Right ventricle myocardium superior (tissue), 1 donor: Measurements from ENCODE around the gene BLVRA. TPM values are rescaled to one million over a fixed set of nuclear protein-coding genes. Genes with fewer than 3 reads are reported as not detected.
"Not testable (repeated sequence)": the region's sequence is repeated elsewhere in the genome, so short reads cannot be mapped to it uniquely, and the experiment has no call there.

Experiments
- ATAC-seq: fragments of 200-7000 bp; cut with Tn5 transposase; one replicate; pipeline ENCODE4 v1.9.1; 2020; ENCODE audit warnings: mild to moderate bottlenecking; ENCODE audit not compliant: poor library complexity
- DNase-seq: peaks from one replicate; pipeline ENCODE4 v3.0.0-alpha.2; 2020
- intact Hi-C: fragments of 100-400 bp; cut with DNase I; formaldehyde crosslinking; loops from one replicate; pipeline ENCODE4 v1.11.2; 2022
- total RNA-seq: library from RNA; stranded (reverse); fragmentation: NEBNext Ultra II Directional; extraction: Animal tissue kit (Norgen Biotek cat#: 25700); gene quantifications from one replicate; pipeline ENCODE4 v1.2.1, GENCODE V29; 2021
- donor health status: DM: no; HTN: yes; CAD: no; lungs with severe emphysema.

The BLVRA gene
- total RNA-seq, 1 donor from 2014 or later = 51.5 TPM

DNA sequence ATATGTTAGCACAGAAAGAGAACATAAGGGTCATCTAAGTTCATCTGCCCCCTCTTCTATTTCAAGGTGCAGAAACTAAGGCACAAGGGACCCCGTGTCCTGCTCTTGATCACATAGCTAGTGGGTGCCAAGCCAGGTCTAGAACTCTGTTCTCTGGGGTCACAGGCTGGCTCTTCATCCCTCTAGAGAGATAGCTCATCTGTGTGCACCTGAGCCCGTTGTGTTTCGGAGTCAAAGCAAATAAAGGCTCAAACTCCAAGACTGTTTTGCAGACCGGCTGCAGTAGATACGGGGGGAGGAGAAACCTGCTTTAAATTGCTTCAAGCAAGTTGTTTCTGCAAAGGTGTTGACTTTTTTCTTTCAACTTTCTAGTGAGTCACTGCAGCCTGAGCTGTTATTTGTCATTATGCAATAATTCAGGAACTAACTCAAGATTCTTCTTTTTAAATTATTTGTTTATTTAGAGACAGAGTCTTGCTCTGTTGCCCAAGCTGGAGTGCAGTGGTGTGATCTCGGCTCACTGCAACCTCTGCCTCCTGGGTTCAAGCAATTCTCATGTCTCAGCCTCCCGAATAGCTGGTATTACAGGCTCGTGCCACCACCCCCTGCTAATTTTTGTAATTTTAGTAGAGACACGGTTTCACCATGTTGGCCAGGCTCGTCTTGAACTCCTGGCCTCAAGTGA lies 6.5 kb downstream of the BLVRA start:
- no peak for ATAC-seq

GRCh38 chr7:43766564-43766963 lies 8.1 kb downstream of the BLVRA start:
- ATAC-seq (no peak), DNase-seq (no peak)
- intact Hi-C loops = no loop called here

More for the DNA sequence above, 6.5 kb downstream of the BLVRA start:
- intact Hi-C loops = no loop called here
- no peak for DNase-seq

- intact Hi-C loops = no loop called here
Measured at GRCh38 chr7:43767311-43767710, 8.8 kb downstream of the BLVRA start.

DNA sequence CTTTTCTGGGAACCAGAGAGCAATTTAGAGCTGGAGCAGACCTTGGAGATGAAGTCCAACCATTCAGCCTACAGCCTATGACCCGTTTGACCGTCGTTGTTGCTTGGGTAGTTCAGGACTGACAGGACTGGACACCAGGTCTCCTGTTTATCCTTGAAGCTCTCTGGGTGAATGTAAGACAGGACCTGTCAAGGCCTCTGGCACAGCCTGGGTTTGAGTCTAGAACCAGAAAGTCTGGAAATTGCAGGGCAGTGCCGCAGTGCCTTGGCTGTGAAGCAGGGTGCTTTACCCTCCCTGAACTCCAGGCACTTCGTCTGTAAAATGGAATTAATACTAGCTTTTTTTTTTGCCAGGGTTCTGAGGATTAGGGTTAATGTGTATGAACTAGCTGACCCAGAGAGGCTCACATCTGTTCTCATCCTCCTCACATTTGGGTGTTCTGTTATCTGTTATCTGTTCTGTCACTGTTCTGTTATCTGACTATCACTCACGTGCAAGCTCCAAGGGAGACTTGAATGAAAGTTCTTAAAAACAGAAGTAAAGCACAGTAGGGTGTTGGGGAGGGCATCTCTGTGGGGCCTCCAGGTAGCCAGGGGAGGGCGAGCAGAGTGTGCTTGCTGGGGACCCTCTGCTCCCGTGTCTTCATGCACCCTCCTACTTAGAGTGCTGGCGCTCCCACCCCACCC lies 9.9 kb downstream of the BLVRA start:
- DNase-seq (no peak), ATAC-seq (no peak)
- intact Hi-C loops = no loop called here

More at GRCh38 chr7:43767311-43767710, 8.8 kb downstream of the BLVRA start:
- ATAC-seq = no peak
- DNase-seq = no peak

DNA sequence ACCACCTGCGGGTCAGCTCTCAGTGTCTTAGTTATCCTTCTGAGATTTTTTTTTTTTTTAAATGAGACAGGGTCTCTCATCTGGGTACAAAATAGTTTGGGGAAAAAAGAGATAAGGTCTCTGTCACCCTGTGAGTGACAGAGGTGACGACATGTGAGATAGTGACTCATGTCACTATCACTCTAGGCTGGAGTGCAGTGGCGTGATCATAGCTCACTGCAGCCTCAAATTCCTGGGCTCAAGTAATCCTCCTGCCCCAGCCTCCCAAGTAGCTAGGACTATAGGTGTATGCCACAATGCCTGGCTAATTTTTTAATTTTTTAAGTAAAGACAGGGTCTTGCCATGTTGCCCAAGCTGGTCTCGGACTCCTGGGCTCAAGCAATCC lies 10.4 kb downstream of the BLVRA start:
- ATAC-seq = no peak
- intact Hi-C loops = no loop called here
- DNase-seq = no peak

- no peak for DNase-seq
- ATAC-seq = peak; percentile 22
- intact Hi-C loops = no loop called here
Measured at GRCh38 chr7:43769281-43769680, 10.8 kb downstream of the BLVRA start.

DNA sequence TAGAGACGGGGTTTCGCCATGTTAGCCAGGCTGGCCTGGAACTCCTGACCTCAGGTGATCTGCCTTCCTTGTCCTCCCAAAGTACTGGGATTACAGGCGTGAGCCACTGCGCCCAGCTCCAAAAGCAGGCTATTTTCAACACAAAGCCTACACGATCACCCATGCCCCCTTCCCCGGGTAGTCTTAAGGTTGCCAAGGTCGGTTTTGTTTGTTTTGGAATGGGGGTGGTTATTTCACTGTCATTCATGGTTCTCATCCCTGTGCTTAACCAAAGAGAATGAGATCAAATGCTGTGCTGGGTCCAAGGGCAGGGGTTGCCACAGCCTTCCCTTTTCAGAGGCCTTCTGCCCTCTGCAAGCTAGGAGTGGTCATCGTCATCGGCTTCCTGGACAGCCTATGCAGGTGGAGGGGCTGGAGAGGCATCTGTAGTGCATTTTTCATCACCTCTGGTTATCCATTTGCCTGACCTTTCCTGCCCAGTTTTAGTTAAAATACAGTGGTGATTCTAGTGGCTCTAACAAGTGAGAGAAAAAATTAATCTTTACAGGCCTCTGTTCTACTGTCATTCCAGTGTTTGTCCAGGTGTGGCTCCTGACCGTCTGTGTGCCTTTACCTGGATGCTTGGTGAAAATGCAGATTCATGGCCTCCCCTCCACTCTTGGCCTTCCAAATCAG lies 11.4 kb downstream of the BLVRA start:
- intact Hi-C loops = no loop called here
- no peak for ATAC-seq

GRCh38 chr7:43771128-43771527 lies 12.6 kb downstream of the BLVRA start:
- DNase-seq (no peak), ATAC-seq (no peak)
- intact Hi-C loops = no loop called here

More for the DNA sequence above, 11.4 kb downstream of the BLVRA start:
- no peak for DNase-seq

GRCh38 chr7:43771573-43771972 lies 13.1 kb downstream of the BLVRA start:
- DNase-seq (no peak), ATAC-seq (no peak)
- intact Hi-C loops = no loop called here

- DNase-seq, intact Hi-C loops, ATAC-seq: not testable (repeated sequence)
Measured at GRCh38 chr7:43773268-43773667, 14.8 kb downstream of the BLVRA start.

DNA sequence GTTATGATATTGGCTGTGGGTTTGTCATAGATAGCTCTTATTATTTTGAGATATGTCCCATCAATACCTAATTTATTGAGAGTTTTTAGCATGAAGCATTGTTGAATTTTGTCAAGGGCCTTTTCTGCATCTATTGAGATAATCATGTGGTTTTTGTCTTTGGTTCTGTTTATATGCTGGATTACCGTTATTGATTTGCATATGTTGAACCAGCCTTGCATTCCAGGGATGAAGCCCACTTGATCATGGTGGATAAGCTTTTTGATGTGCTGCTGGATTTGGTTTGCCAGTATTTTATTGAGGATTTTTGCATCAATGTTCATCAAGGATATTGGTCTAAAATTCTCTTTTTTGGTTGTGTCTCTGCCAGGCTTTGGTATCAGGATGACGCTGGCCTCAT lies 16.8 kb downstream of the BLVRA start:
- not testable (repeated sequence) for ATAC-seq

GRCh38 chr7:43778293-43779044 lies 20.0 kb downstream of the BLVRA start:
- DNase-seq, ATAC-seq, intact Hi-C loops: not testable (repeated sequence)

More for the DNA sequence above, 16.8 kb downstream of the BLVRA start:
- DNase-seq, intact Hi-C loops: not testable (repeated sequence)

DNA sequence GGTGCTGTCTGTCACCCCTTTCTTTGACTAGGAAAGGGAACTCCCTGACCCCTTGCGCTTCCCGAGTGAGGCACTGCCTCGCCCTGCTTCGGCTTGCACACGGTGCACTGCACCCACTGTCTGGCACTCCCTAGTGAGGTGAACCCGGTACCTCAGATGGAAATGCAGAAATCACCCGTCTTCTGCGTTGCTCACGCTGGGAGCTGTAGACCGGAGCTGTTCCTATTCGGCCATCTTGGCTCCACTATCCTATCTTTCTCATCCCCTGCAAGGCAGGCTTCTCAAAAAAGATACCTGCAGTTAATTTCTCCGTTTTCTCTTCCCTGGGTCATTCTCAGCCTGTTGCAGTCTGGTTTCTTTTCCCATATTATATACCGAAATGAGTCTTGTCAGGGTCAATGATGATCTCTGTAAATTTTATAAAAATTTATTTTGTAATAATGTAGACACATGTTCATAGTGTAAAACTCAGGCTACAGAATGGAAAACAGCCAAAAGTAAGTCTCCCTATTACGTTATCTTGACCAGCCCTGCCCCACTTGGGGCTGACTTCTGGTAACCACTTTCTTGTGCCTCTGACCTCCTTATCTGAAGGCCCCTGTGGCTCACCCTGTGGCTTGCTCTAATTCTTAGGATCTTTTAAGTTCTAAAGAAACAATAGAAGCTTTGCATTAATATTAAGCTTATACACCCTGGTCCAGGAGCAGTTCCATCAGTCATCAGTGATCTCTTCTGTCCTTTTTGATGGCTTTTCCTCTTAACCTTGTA lies 20.7 kb downstream of the BLVRA start:
- no peak for ATAC-seq
- DNase-seq = no peak
- intact Hi-C loops = no loop called here

GRCh38 chr7:43781726-43782607 lies 23.5 kb downstream of the BLVRA start:
- no peak for DNase-seq
- peak; percentile 12 for ATAC-seq
- intact Hi-C loops = no loop called here

- DNase-seq = no peak
- ATAC-seq = peak; percentile 65
- intact Hi-C loops = no loop called here
Measured at GRCh38 chr7:43782768-43783555, 24.5 kb downstream of the BLVRA start.

- no peak for ATAC-seq
- intact Hi-C loops = no loop called here
- DNase-seq = no peak
Measured at GRCh38 chr7:43784030-43784584, 25.6 kb downstream of the BLVRA start.
